HCEC 1CT (cell line): Measurements from ENCODE around the gene SPDYA.
A peak's percentile ranks its signal among the peaks of the same experiment; 100 is the strongest.

Experiments used
- DNase-seq: peaks from one replicate; pipeline ENCODE4 v3.0.0-alpha.2; 2017

Gene SPDYA

GRCh38 chr2:28828382-28828781 lies 17.7 kb downstream of the SPDYA start:
- DNase-seq, result peak; percentile 28

GRCh38 chr2:28833740-28834470 lies 23.3 kb downstream of the SPDYA start:
- DNase-seq, result no peak

- no peak for DNase-seq
Observed at GRCh38 chr2:28835781-28836180, 25.1 kb downstream of the SPDYA start.

- DNase-seq, result no peak
Observed at GRCh38 chr2:28838971-28839370, 28.3 kb downstream of the SPDYA start.

- no peak for DNase-seq
Observed at GRCh38 chr2:28842042-28842441, 31.4 kb downstream of the SPDYA start.

GRCh38 chr2:28855193-28855592 lies 44.6 kb downstream of the SPDYA start:
- DNase-seq, result no peak

- no peak for DNase-seq
Observed at GRCh38 chr2:28855977-28856376, 45.3 kb downstream of the SPDYA start.

GRCh38 chr2:28868611-28869010 lies 58.0 kb downstream of the SPDYA start:
- DNase-seq, result no peak

- no peak for DNase-seq
Observed at GRCh38 chr2:28869494-28870145, 59.0 kb downstream of the SPDYA start.

GRCh38 chr2:28870146-28870891 lies 59.7 kb downstream of the SPDYA start, which contains the start of gene TRMT61B:
Gene TRMT61B (minus strand): TSS chr2:28870309. CDS start chr2:28870277, 32 bp downstream.
- peak; percentile 91 for DNase-seq

- no peak for DNase-seq
Observed at GRCh38 chr2:28871620-28872019, 61.0 kb downstream of the SPDYA start.

GRCh38 chr2:28880193-28880592 lies 69.6 kb downstream of the SPDYA start:
- no peak for DNase-seq

- DNase-seq, result no peak
Observed at GRCh38 chr2:28893488-28893887, 82.9 kb downstream of the SPDYA start.

- peak; percentile 100 for DNase-seq
Observed at GRCh38 chr2:28894470-28895188, 84.0 kb downstream of the SPDYA start, which contains the start of gene WDR43. Gene WDR43 (plus strand): TSS chr2:28894667. CDS start chr2:28894699, 32 bp downstream.

GRCh38 chr2:28895189-28895893 lies 84.7 kb downstream of the SPDYA start:
- peak; percentile 48 for DNase-seq

- DNase-seq, result peak; percentile 79
Observed at GRCh38 chr2:28896906-28897305, 86.3 kb downstream of the SPDYA start.

GRCh38 chr2:28898048-28898447 lies 87.4 kb downstream of the SPDYA start:
- no peak for DNase-seq
